SIG-M5 (cell line): ENCODE results near the gene JDP2.

Experiments used
- DNase-seq: peaks from one replicate; lab custom pipeline; 2025; lab: John Stamatoyannopoulos, UW

The JDP2 gene

GRCh38 chr14:75437201-75438143, 9.7 kb downstream of the JDP2 start:
- DNase-seq = no peak

- no peak for DNase-seq
Measured at GRCh38 chr14:75438486-75439080, 10.8 kb downstream of the JDP2 start.

GRCh38 chr14:75439989-75440388, 12.2 kb downstream of the JDP2 start:
- DNase-seq = no peak

- DNase-seq = no peak
Measured at GRCh38 chr14:75440733-75441477, 13.1 kb downstream of the JDP2 start.

- DNase-seq = no peak
Measured at GRCh38 chr14:75441728-75442127, 13.9 kb downstream of the JDP2 start.

- no peak for DNase-seq
Measured at GRCh38 chr14:75442166-75442565, 14.3 kb downstream of the JDP2 start.

GRCh38 chr14:75442642-75443041, 14.8 kb downstream of the JDP2 start:
- DNase-seq = no peak

- DNase-seq = no peak
Measured at GRCh38 chr14:75443203-75443969, 15.6 kb downstream of the JDP2 start.

- no peak for DNase-seq
Measured at GRCh38 chr14:75445236-75445635, 17.4 kb downstream of the JDP2 start.

- no peak for DNase-seq
Measured at GRCh38 chr14:75445963-75446362, 18.1 kb downstream of the JDP2 start.

GRCh38 chr14:75446447-75446846, 18.6 kb downstream of the JDP2 start:
- no peak for DNase-seq

GRCh38 chr14:75448209-75448608, 20.4 kb downstream of the JDP2 start:
- DNase-seq = no peak

GRCh38 chr14:75449036-75449435, 21.2 kb downstream of the JDP2 start:
- no peak for DNase-seq

- DNase-seq = no peak
Measured at GRCh38 chr14:75449696-75450095, 21.9 kb downstream of the JDP2 start.

- no peak for DNase-seq
Measured at GRCh38 chr14:75450381-75451276, 22.8 kb downstream of the JDP2 start.

GRCh38 chr14:75452324-75452723, 24.5 kb downstream of the JDP2 start:
- DNase-seq = no peak

GRCh38 chr14:75452900-75453816, 25.3 kb downstream of the JDP2 start:
- DNase-seq = no peak

- no peak for DNase-seq
Measured at GRCh38 chr14:75453817-75454434, 26.1 kb downstream of the JDP2 start.

GRCh38 chr14:75454963-75455546, 27.2 kb downstream of the JDP2 start:
- DNase-seq = no peak
